Thoracic aorta (tissue), 2 donors: ENCODE results near the gene STAM. TPM values are rescaled to one million over a fixed set of nuclear protein-coding genes. Genes with fewer than 3 reads are reported as not detected.
A peak's percentile ranks its signal among the peaks of the same experiment; 100 is the strongest.

ENCODE experiments used
- ATAC-seq: fragments of 150-250 bp; one replicate; pipeline ENCODE4 v1.8.0; 2017; ENCODE audit warnings: low read depth; ENCODE audit not compliant: insufficient number of reproducible peaks, low FRiP score
- DNase-seq: peaks from one replicate; pipeline ENCODE4 v3.0.0-alpha.2; 2020; ENCODE audit warnings: low spot score
- H3K27ac ChIP-seq, 2 donors: fragments of 200-600 bp; sonication (generic); 1 replicate in 1 of 2; 2 replicates in 1 of 2; pipeline ENCODE4 v1.5.1; 2016; ENCODE audit warnings: mild to moderate bottlenecking in 2 of 2, moderate library complexity in 2 of 2
- H3K27me3 ChIP-seq: fragments of 200-600 bp; sonication (generic); replicated peaks from 2 replicates; pipeline ENCODE4 v1.6.0; 2016; ENCODE audit warnings: mild to moderate bottlenecking; ENCODE audit not compliant: insufficient read depth
- H3K36me3 ChIP-seq: fragments of 200-600 bp; sonication (generic); one replicate; pipeline ENCODE4 v1.5.1; 2016
- H3K4me1 ChIP-seq, 2 donors: fragments of 200-600 bp; sonication (generic); 1 replicate in 1 of 2; 2 replicates in 1 of 2; pipeline versions ENCODE4 v1.5.1 to v1.6.0; 2016; ENCODE audit warnings: low read depth in 2 of 2, mild to moderate bottlenecking in 1 of 2; ENCODE audit not compliant: control insufficient read depth in 1 of 2
- H3K4me3 ChIP-seq: fragments of 200-600 bp; sonication (generic); 2 replicates; pipeline ENCODE4 v1.5.1; 2016; ENCODE audit warnings: mild to moderate bottlenecking
- H3K9me3 ChIP-seq: fragments of 200-600 bp; sonication (generic); 2 replicates; pipeline ENCODE4 v1.5.1; 2016
- CTCF ChIP-seq: fragments of 200-600 bp; sonication (generic); IDR thresholded peaks from one replicate; pipeline ENCODE4 v1.5.1; 2019; ENCODE audit warnings: antibody characterized with exemption
- total RNA-seq, 2 donors: library from RNA; depleted of rRNA; stranded (reverse); fragments of >200 nt; gene quantifications; one replicate each; pipeline versions ENCODE4 v1.1.0 to v1.2.3, GENCODE V29; 2016

The STAM gene
- total RNA-seq, 2 donors from 2014 or later = 26.1 to 28.4 TPM

- DNase-seq = no peak
- no peak for ATAC-seq
- Histone ChIP-seq H3K27ac (peak overlapping the region in 1 of 2 donors; percentile 28), H3K36me3 (no peaks in the 10 kb centered on the region), H3K27me3 (no peaks in the 10 kb centered on the region), H3K9me3 (no peaks in the 10 kb centered on the region), H3K4me3 (no peak overlapping the region), H3K4me1 (peaks cover 13 to 33% of the 10 kb centered on the region in 2 donors)
- TF ChIP-seq CTCF = no peak
Measured at GRCh38 chr10:17731331-17732020, 87.5 kb downstream of the STAM start.

GRCh38 chr10:17733620-17734019 is 89.7 kb downstream of the STAM start:
- TF ChIP-seq CTCF = no peak
- no peak overlapping the region for H3K4me3 ChIP-seq

GRCh38 chr10:17734432-17735080 is 90.6 kb downstream of the STAM start:
- no peak for TF ChIP-seq CTCF
- no peak for ATAC-seq
- no peaks in the 10 kb centered on the region for H3K9me3 ChIP-seq
- peak overlapping the region in 1 of 2 donors; percentile 71 for H3K27ac ChIP-seq
- H3K27me3 ChIP-seq = no peaks in the 10 kb centered on the region
- H3K4me3 ChIP-seq = no peak overlapping the region
- H3K36me3 ChIP-seq = no peaks in the 10 kb centered on the region
- no peak for DNase-seq
- peaks cover 13 to 39% of the 10 kb centered on the region in 2 donors for H3K4me1 ChIP-seq

More at GRCh38 chr10:17733620-17734019, 89.7 kb downstream of the STAM start:
- Histone ChIP-seq H3K36me3 (no peaks in the 10 kb centered on the region), H3K27ac (no peak overlapping the region), H3K27me3 (no peaks in the 10 kb centered on the region), H3K4me1 (peaks cover 13 to 39% of the 10 kb centered on the region in 2 donors), H3K9me3 (no peaks in the 10 kb centered on the region)
- ATAC-seq (no peak), DNase-seq (no peak)

- peaks cover 13 to 34% of the 10 kb centered on the region in 2 donors for H3K4me1 ChIP-seq
- no peaks in the 10 kb centered on the region for H3K36me3 ChIP-seq
- no peak for TF ChIP-seq CTCF
- H3K27me3 ChIP-seq = no peaks in the 10 kb centered on the region
- no peaks in the 10 kb centered on the region for H3K9me3 ChIP-seq
- ATAC-seq (peak; percentile 67), DNase-seq (peak; percentile 50)
- H3K4me3 ChIP-seq = no peak overlapping the region
- peak overlapping the region; percentile 71 to 72 for H3K27ac ChIP-seq
Measured at GRCh38 chr10:17735166-17735941, 91.4 kb downstream of the STAM start.

GRCh38 chr10:17736223-17736622 is 92.3 kb downstream of the STAM start:
- H3K4me1 ChIP-seq = peaks cover 10 to 25% of the 10 kb centered on the region in 2 donors
- H3K27me3 ChIP-seq = no peaks in the 10 kb centered on the region
- no peaks in the 10 kb centered on the region for H3K9me3 ChIP-seq
- ATAC-seq (no peak), DNase-seq (no peak)
- no peak for TF ChIP-seq CTCF
- no peak overlapping the region for H3K27ac ChIP-seq
- H3K4me3 ChIP-seq = no peak overlapping the region
- no peaks in the 10 kb centered on the region for H3K36me3 ChIP-seq
